SK-N-SH (cell line): ENCODE data around the gene CBX1. TPM values are rescaled to one million over a fixed set of nuclear protein-coding genes. Genes with fewer than 3 reads are reported as not detected.
A peak's percentile ranks its signal among the peaks of the same experiment; 100 is the strongest.

Experiments used
- CTCF ChIA-PET: fragments of 300-600, 350-600 bp; formaldehyde crosslinking; extraction: SDS; loops from one replicate; lab custom pipeline; 2021; lab: Yijun Ruan, JAX
- POLR2A ChIA-PET: fragments of 350-600 bp; sonication (Branson Sonifier 250); formaldehyde crosslinking; extraction: SDS; loops from one replicate; lab custom pipeline; 2020; ENCODE audit warnings: antibody characterized with exemption, inconsistent platforms; lab: Yijun Ruan, JAX
- DNase-seq: peaks from one replicate; pipeline ENCODE4 v3.0.0; 2012
- H2AFZ ChIP-seq: fragments of 200-600 bp; sonication (generic); 2 replicates; pipeline ENCODE4 v1.8.1; 2016; ENCODE audit warnings: antibody characterized with exemption, mild to moderate bottlenecking, low read depth
- H3F3A ChIP-seq: fragments of 200-600 bp; sonication (generic); replicated peaks from 2 replicates; pipeline ENCODE3; 2016; ENCODE audit warnings: antibody characterized with exemption, mild to moderate bottlenecking; ENCODE audit not compliant: insufficient read depth
- H3K27ac ChIP-seq, 2 experiments: fragments of 200-500 bp in 1 of 2; fragments of 200-600 bp in 1 of 2; sonication (Bioruptor generic) in 1 of 2; sonication (generic), shearing (Covaris generic) in 1 of 2; 2 replicates each; pipeline versions ENCODE4 v1.5.1 to v1.6.1; 2014 to 2016; ENCODE audit warnings: low read depth in 2 of 2, inconsistent platforms in 1 of 2, low read length in 1 of 2, mild to moderate bottlenecking in 1 of 2, mixed read lengths in 1 of 2
- H3K27me3 ChIP-seq: fragments of 200-600 bp; sonication (generic), shearing (Covaris generic); 2 replicates; pipeline ENCODE4 v1.6.1; 2016; ENCODE audit warnings: mixed run types; ENCODE audit not compliant: insufficient read depth
- H3K36me3 ChIP-seq, 2 experiments: fragments of 200-500 bp in 1 of 2; fragments of 200-600 bp in 1 of 2; sonication (Bioruptor generic) in 1 of 2; sonication (generic) in 1 of 2; replicated peaks in 1 of 2; 2 replicates each; pipeline versions ENCODE3 to v1.5.1; 2014 to 2016; ENCODE audit warnings: low read length in 1 of 2, mild to moderate bottlenecking in 1 of 2; ENCODE audit not compliant: insufficient read depth in 2 of 2, control insufficient read depth in 1 of 2
- H3K4me1 ChIP-seq, 2 experiments: fragments of 200-500 bp in 1 of 2; fragments of 200-600 bp in 1 of 2; sonication (Bioruptor generic) in 1 of 2; sonication (generic), shearing (Covaris generic) in 1 of 2; 2 replicates each; pipeline versions ENCODE4 v1.5.1 to v1.6.1; 2014 to 2016; ENCODE audit warnings: low read depth in 1 of 2, low read length in 1 of 2, mixed run types in 1 of 2; ENCODE audit not compliant: insufficient read depth in 2 of 2, control insufficient read depth in 1 of 2
- H3K4me2 ChIP-seq: fragments of 200-600 bp; sonication (generic), shearing (Covaris generic); 2 replicates; pipeline ENCODE4 v1.6.1; 2017; ENCODE audit warnings: mixed run types
- H3K4me3 ChIP-seq, 2 experiments: fragments of 200-500 bp in 1 of 2; fragments of 200-600 bp in 1 of 2; sonication (Bioruptor generic) in 1 of 2; sonication (generic), shearing (Covaris generic) in 1 of 2; 2 replicates each; pipeline versions ENCODE4 v1.5.1 to v1.8.1; 2014 to 2016; ENCODE audit warnings: low read depth in 2 of 2, inconsistent platforms in 1 of 2, low read length in 1 of 2, mild to moderate bottlenecking in 1 of 2, mixed read lengths in 1 of 2, moderate library complexity in 1 of 2
- H3K79me2 ChIP-seq: fragments of 200-600 bp; sonication (generic); 2 replicates; pipeline ENCODE4 v1.8.1; 2017; ENCODE audit warnings: mild to moderate bottlenecking; ENCODE audit not compliant: insufficient read depth
- H3K9ac ChIP-seq: fragments of 200-600 bp; sonication (generic); 2 replicates; pipeline ENCODE4 v1.6.1; 2017; ENCODE audit warnings: mixed run types
- H3K9me2 ChIP-seq: fragments of 200-600 bp; sonication (generic); 2 replicates; pipeline ENCODE4 v1.6.1; 2017; ENCODE audit warnings: mixed run types
- H3K9me3 ChIP-seq: fragments of 200-600 bp; sonication (generic); 2 replicates; pipeline ENCODE4 v1.6.1; 2017; ENCODE audit warnings: mixed run types, mild to moderate bottlenecking, moderate library complexity
- H4K20me1 ChIP-seq: fragments of 200-600 bp; sonication (generic); 2 replicates; pipeline ENCODE4 v1.6.1; 2017; ENCODE audit warnings: mild to moderate bottlenecking, mixed run types; ENCODE audit not compliant: insufficient read depth
- CHD2 ChIP-seq: fragments of 150-350 bp; IDR thresholded peaks from 2 replicates; pipeline ENCODE4 v1.6.1; 2018; ENCODE audit warnings: low read length; ENCODE audit not compliant: partially characterized antibody
- CTCF ChIP-seq: fragments of 200-600 bp; sonication (generic); IDR thresholded peaks from 2 replicates; pipeline ENCODE4 v1.6.1; 2017; ENCODE audit warnings: antibody characterized with exemption, mild to moderate bottlenecking, moderate library complexity
- ELF1 ChIP-seq: IDR thresholded peaks from 2 replicates; pipeline ENCODE4 v1.4.0; 2012
- EP300 ChIP-seq, 2 experiments: IDR thresholded peaks; 2 replicates each; pipeline versions ENCODE4 v1.4.0 to v1.6.1; 2012; ENCODE audit warnings: borderline replicate concordance in 1 of 2, low read depth in 1 of 2, low read length in 1 of 2
- FOSL2 ChIP-seq: IDR thresholded peaks from 2 replicates; pipeline ENCODE4 v1.4.0; 2012; ENCODE audit warnings: low read depth, mild to moderate bottlenecking, moderate library complexity, borderline replicate concordance
- GABPA ChIP-seq: IDR thresholded peaks from 2 replicates; pipeline ENCODE4 v1.4.0; 2012; ENCODE audit warnings: low read depth, mild to moderate bottlenecking
- IRF3 ChIP-seq: fragments of 150-350 bp; IDR thresholded peaks from 2 replicates; pipeline ENCODE4 v1.6.1; 2016; ENCODE audit warnings: mild to moderate bottlenecking, low read depth, low read length
- MXI1 ChIP-seq: IDR thresholded peaks from 2 replicates; pipeline ENCODE4 v1.6.1; 2012; ENCODE audit warnings: mild to moderate bottlenecking, low read depth, low read length, improper control_type of control experiment
- NRF1 ChIP-seq: IDR thresholded peaks from 2 replicates; pipeline ENCODE4 v1.6.1; 2012; ENCODE audit warnings: low read depth, mild to moderate bottlenecking, low read length
- PBX3 ChIP-seq: IDR thresholded peaks from 2 replicates; pipeline ENCODE4; 2012
- RAD21 ChIP-seq: IDR thresholded peaks from 2 replicates; pipeline ENCODE4 v1.6.1; 2012; ENCODE audit warnings: mild to moderate bottlenecking, low read length
- RFX5 ChIP-seq: IDR thresholded peaks from 2 replicates; pipeline ENCODE4 v1.6.1; 2012; ENCODE audit warnings: mild to moderate bottlenecking, improper control_type of control experiment, low read length
- RXRA ChIP-seq: IDR thresholded peaks from 2 replicates; pipeline ENCODE4 v1.4.0; 2012; ENCODE audit warnings: low read depth, mild to moderate bottlenecking, borderline replicate concordance
- SIN3A ChIP-seq: IDR thresholded peaks from 2 replicates; pipeline ENCODE4 v1.6.1; 2012; ENCODE audit warnings: low read depth, mild to moderate bottlenecking, low read length, moderate library complexity, borderline replicate concordance
- SMC3 ChIP-seq: IDR thresholded peaks from 2 replicates; pipeline ENCODE4 v1.6.1; 2012; ENCODE audit warnings: low read depth, low read length, improper control_type of control experiment
- TAF1 ChIP-seq: IDR thresholded peaks from 2 replicates; pipeline ENCODE4 v1.6.1; 2012; ENCODE audit warnings: low read depth, mild to moderate bottlenecking, low read length, moderate library complexity, borderline replicate concordance
- TCF12 ChIP-seq: IDR thresholded peaks from 2 replicates; pipeline ENCODE4 v1.4.0; 2012
- USF1 ChIP-seq: IDR thresholded peaks from 2 replicates; pipeline ENCODE4 v1.4.0; 2012; ENCODE audit warnings: low read depth, borderline replicate concordance
- USF2 ChIP-seq: fragments of 150-350 bp; IDR thresholded peaks from 2 replicates; pipeline ENCODE4 v1.6.1; 2017; ENCODE audit warnings: antibody characterized with exemption, low read length, low read depth, borderline replicate concordance
- YY1 ChIP-seq: IDR thresholded peaks from 2 replicates; pipeline ENCODE4 v1.4.0; 2012; ENCODE audit warnings: low read depth, mild to moderate bottlenecking
- ZBTB33 ChIP-seq: IDR thresholded peaks from 2 replicates; pipeline ENCODE4 v1.4.0; 2012; ENCODE audit warnings: low read depth, borderline replicate concordance
- WGBS: methylation state at CpG from one replicate; pipeline ENCODE4 v1.1.6; 2017; ENCODE audit warnings: low lambda C conversion rate; 5-methylcytosine and 5-hydroxymethylcytosine counted together
- polyA plus RNA-seq, 3 experiments: library from polyadenylated mRNA; depleted of rRNA; stranded (reverse); fragments of >200 nt; gene quantifications; 2 replicates each; pipeline ENCODE4 v1.2.3, GENCODE V29; 2012

CBX1 gene
- polyA plus RNA-seq, 1 of the 3 experiments (the other 2 are of a cell fraction), result 102 TPM

GRCh38 chr17:48107137-48108055, 6.1 kb upstream of the CBX1 start, which contains the start of gene SNX11 (continued):
- peak; percentile 67 for TF ChIP-seq RFX5
- TF ChIP-seq EP300 (IDR thresholded peaks at IDR 0.05; ENCODE audit: borderline replicate concordance in 1 of 2, low read depth in 1 of 2, low read length in 1 of 2), result no peak
- peak; percentile 79 for TF ChIP-seq MXI1
- no peak for TF ChIP-seq SMC3
- TF ChIP-seq TAF1, result peak; percentile 92
- TF ChIP-seq ELF1, result peak; percentile 90; the same call in 1 of the 2 replicates
- no peak for TF ChIP-seq RXRA
- TF ChIP-seq ZBTB33, result no peak
- peak; percentile 68; the same call in 1 of the 2 replicates for TF ChIP-seq YY1
- TF ChIP-seq CHD2, result peak; percentile 65
- TF ChIP-seq RAD21, result no peak
- peak; percentile 39; the same call in 1 of the 2 replicates for TF ChIP-seq TCF12

GRCh38 chr17:48106802-48107136, 5.5 kb upstream of the CBX1 start:
- H3K79me2 ChIP-seq, result peaks cover 42% of the 10 kb centered on the region
- TF ChIP-seq TCF12 (no peak), USF1 (no peak), CHD2 (no peak), NRF1 (no peak), CTCF (no peak), SMC3 (no peak), TAF1 (no peak), USF2 (no peak), MXI1 (no peak), SIN3A (no peak), YY1 (no peak), FOSL2 (no peak), GABPA (no peak), RAD21 (no peak), RXRA (no peak), IRF3 (no peak), EP300 (IDR thresholded peaks at IDR 0.05; ENCODE audit: borderline replicate concordance in 1 of 2, low read depth in 1 of 2, low read length in 1 of 2) (no peak), PBX3 (no peak)
- H4K20me1 ChIP-seq, result no peaks in the 10 kb centered on the region
- H3K9ac ChIP-seq, result peak overlapping the region; percentile 79
- peak overlapping the region; percentile 89 for H3K4me2 ChIP-seq
- peaks cover 4 to 7% of the 10 kb centered on the region in 2 experiments; a peak in 3 of 4 replicates for H3K4me1 ChIP-seq
- no peaks in the 10 kb centered on the region for H3K9me3 ChIP-seq
- no peaks in the 10 kb centered on the region for H3K27me3 ChIP-seq
- POLR2A ChIA-PET, result interaction anchor here (1.4 kb wide), 1 partner anchor 9 kb away, joined by 4 read pairs; no protein-coding TSS in a partner anchor
- no peak for DNase-seq
- CTCF ChIA-PET, result interaction anchor here (0.8 to 6.7 kb wide), 11 partner anchors 8 to 89 kb away, joined by 3 to 46 read pairs (median 5); partner anchors contain the start of gene COPZ2
- H3K4me3 ChIP-seq, result peak overlapping the region; percentile 70 to 89
- peaks cover 19% of the 10 kb centered on the region for H3F3A ChIP-seq
- peak overlapping the region; percentile 97 for H2AFZ ChIP-seq
- no peaks in the 10 kb centered on the region for H3K36me3 ChIP-seq
- WGBS, result 39% methylated on average over 13 of the region's 13 CpGs
- H3K27ac ChIP-seq, result peak overlapping the region; percentile 76 to 92; a peak in 3 of 4 replicates
- H3K9me2 ChIP-seq, result no peaks in the 10 kb centered on the region
